Measurements from ENCODE around the gene NTNG2.

Gene NTNG2

DNA sequence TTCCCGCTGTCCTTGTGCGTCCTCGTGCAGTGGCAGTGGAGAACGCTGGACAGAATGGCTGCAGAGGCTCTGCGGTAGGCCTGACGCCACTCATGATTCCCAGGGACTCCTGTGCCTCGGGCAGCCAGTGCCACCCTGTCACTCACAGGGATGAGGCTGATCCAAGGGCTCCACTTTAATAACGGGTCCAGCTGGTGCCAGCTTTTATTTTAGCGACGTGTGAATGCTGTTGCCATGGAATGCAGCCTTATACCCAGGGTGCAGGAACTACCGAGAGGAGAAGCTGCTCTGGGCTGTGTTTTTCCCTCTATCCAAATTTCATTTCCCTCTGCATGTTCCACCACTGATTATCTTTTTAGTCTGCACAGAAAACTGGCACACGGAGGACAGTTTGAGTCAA is 15.8 kb upstream of the NTNG2 start:
- peak in 16 of 58 donors; percentile 15 to 68 (median 43) for DNase-seq

DNA sequence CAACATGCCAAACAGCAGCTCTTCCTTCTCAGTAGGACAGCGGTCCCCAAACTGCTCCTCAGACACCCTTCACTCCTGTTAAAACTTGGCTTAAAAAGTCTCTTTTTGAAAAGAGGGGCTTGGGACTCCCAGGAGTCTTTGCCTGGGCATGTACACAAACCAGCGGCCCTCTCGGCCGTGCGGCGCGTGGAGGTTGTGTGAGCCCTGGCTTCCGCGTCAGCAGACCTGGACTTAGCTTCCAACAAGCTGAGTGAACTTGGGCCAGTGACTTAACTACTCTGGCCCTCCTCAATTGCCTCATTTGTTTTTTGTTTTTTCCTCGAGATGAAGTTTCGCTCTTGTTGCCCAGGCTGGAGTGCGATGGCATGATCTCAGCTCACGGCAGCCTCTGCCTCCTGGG is 15.3 kb upstream of the NTNG2 start:
- no peak for DNase-seq

DNA sequence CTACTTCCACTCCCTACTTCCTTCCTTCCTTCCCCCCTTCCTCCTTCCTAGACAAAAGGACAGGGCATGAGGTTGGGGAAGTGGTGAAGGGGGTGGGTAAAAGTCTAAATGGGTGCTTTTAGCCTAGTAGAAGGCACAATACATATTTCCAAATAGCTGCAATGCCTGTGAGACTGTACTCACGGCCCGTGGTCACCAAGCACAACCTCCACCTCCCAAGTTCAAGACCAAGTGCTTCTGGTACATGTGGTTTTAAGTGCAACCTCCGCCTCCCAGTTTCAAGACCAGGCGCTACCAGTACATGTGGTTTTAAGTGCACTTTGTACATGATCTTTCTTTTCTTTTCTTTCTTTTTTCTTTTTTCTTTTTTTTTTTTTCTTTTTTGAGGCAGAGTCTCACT is 14.5 kb upstream of the NTNG2 start:
- DNase-seq = no peak

DNA sequence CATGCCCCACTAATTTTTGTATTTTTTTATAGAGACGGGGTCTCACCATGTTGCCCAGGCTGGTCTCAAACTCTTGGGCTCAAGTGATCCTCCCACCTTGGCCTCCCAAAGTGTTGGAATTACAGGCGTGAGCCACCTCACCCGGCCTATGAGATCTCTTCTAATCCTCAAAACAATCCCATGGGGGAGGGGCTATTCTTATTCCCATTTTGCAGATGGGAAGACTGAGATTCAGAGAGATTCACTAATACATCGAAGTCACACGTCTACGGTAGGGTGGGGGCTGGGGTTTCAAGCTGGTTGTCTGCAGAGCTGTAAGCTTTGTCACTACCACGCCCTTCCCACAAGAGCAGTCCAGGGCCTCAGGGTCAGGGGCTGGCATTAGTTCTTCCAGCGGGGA is 14.0 kb upstream of the NTNG2 start:
- no peak for DNase-seq

DNA sequence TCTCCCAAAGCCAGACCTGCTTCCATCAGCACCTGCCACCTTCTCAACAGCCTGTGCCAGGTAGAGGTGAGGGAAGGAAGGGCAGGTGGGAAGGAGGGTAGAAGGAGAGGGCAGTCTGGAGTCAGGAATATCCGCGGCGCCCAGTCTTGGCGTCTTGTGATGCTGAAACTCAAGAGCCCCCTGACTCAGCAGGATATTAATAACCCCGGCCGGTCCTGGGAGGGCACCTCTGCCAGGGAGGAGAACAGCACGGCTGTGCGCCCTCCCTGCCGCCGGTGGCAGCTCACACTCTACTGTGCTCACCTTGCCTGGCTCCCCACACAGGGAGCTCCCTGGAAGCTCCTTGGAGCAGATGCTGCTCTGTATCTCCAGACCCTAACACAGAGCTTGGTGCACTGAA is 11.6 kb upstream of the NTNG2 start:
- DNase-seq = no peak

DNA sequence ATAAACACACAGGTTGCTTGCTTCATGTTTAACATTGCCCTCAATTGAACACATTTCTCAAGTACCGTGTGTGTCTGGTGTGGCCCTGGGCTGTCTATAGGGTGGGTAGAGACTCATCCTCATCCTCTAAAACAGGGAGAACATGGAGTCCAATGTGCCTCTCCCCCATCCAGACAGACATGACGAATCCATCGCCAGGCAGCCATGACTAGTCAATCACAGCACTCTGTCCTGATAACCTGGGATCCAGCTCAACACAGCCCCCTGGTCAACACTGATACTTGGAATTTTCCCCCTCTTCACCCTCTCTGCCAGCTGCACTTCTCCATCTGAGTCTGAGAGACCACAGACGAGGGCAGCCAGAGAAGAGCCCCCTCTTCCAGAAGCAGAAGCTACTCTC is 10.7 kb upstream of the NTNG2 start:
- no peak for DNase-seq

DNA sequence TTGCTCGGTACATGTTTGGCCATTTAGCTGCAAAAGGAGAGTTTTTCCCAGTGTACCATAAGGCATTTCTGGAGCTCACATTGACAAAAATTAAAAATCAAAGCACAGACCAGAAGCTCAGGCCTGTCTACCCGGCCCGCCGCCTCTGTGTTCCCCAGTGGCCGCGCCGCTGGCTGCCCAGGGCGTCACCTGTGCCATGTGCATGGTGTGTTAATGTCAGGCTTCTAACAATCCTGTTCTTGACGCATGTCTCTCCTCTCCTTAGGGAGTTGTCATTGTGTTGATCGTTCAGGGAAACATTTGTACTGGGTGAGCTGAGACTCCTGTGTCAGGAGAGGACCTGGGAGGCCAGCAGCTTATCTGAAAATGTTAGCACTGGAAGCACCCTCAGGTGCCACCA is 9.6 kb upstream of the NTNG2 start:
- no peak for DNase-seq

DNA sequence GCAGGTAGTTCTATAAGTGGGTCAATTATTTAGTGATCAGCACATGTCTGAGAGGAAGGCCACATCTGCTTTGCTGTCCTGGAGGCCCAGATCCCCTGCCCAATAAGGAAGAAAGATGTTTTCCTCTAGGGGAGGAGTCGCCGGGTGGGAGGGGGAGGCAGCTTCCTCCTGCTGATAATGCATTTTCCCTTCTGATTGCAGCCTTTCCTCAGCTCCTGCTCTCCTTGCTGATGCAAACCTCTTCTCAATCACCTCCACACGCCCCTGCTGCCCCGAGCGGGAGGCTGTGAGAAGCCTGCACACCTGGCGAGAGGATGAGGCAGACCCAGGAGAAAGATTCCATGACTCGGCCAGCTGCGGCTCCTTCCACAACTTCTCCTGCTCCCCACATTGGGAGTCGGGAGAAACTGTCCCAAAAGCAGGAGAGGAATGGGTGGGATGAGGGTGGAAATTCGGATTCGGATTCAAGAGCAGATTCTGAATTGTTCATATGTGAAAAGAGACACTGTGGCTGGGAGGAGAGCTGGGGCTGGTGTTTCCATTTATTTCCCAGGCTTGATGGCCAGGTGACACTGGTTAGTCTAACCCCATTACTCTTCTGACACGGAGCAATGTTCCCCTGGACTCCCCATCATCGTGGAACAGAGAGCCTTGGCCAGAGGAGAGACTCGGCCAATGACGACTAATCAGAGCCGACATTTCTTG is 6.8 kb upstream of the NTNG2 start:
- no peak for DNase-seq

DNA sequence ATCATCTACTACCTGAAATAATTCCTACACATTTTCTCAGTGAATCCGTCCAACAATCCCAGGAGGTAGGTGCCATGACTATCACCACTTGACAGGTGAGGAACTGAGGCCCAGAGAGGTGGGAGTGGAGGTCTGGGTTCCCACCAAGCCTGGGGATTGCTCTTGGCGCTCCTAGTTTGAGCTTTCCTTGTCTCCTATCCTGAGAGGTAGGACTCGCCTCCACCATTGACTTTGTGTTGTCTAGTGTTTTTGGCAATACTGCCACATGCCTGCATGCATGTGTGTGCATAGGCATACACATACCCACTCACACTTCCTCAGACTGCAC is 6.3 kb upstream of the NTNG2 start:
- no peak for DNase-seq

DNA sequence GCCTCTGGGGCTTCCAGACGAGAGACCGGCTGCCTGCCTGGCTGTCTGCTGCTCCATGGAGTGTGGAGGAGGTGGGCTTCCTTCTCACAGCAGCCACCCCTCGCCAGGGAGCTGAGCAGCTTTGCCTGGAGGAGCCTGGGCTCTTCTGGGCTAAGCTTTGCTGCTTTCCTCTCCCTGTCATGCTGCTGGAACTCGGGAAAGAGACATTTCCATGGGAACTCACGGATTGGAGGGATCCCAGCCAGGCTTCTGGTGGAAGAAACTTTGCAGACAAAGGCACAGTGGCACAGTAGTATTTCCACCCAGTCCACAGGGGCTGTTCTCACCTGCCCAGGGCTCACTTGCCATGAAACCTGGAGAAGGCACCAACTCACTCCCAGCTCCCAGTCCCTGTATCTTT is 5.6 kb upstream of the NTNG2 start:
- peak in 14 of 58 donors; percentile 17 to 53 (median 32) for DNase-seq

DNA sequence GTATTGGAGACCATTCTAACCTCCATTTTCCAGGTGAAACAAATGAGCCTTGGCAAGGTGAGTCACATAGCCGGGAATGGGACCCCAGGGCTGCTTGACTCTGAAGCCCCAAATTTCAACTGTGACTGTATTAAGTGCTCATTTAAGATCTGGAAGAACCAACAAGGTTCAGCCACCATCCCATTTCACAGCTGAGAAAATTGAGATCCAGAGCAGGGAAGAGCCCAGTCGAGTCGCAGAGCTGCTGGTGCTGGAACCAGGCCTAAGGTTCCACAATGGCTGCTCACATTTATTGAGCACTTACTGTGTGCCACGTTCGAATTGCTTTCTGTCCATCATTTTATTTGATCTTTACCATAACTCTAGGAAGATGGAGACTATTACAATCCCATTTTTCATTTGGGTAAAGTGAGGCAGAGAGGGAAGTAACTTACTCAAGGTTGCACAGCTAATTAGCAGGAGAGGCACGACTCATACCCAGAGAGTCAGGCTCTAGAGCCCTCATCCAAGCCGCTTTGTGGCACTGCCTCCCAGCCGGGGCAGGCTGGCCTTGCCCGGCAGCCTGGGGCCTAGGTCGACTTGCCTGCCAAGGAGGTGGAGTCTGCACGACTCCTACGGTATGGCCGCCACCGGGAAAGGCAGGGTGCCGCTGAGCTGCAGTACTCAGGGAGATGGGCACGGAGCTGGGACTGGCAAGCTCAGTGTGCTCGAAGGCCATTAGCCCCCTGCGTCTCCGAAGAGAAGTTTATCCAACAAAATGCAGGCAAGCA is 4.3 kb upstream of the NTNG2 start:
- DNase-seq = no peak

DNA sequence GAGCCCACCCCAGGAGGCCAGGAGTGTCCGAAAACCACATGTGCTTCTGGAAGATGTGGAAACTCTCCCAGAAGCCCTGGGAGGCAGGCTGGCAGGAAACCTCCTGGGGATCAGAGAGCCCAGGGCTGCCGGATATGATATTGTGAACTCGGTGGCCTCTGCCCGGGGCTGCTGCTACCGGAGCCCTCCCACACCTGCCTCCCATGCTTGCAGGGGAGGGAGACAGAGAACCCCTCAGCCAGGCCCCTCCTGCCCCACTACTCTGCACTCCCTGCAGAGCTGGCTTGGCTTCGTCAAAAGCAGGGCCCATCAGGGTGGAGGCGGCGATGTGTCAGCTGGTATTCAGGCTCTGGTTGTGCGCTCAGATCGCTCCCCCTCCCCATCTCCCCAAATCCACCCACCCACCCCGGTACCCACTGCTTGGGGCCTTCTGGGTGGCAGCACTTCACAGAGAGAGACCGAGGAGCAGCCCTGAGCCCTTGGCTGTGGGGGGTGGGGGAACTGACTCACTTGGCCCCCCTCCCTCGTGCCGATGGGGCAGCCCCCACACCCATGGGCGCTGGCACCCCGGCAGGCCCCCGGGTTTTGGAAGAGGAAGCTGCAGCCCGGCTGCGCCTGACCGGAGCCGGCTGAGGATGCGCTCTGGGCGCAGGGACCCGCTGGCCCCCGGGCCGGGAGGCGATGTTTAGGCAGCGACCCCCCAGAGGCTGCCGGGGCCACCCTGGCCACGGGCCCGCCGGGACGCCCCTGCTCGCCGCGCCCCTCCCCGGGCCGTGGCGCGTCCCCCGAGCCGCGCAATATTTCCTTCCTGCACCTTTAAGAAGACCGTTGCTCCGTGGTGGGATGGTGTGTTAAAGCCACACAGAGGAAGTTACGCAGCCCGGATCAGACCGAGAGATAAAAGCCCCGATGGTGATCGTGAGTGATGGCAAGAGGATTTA is 786 bp upstream of the NTNG2 start:
- DNase-seq = peak in 15 of 58 donors; percentile 12 to 48 (median 34)

DNA sequence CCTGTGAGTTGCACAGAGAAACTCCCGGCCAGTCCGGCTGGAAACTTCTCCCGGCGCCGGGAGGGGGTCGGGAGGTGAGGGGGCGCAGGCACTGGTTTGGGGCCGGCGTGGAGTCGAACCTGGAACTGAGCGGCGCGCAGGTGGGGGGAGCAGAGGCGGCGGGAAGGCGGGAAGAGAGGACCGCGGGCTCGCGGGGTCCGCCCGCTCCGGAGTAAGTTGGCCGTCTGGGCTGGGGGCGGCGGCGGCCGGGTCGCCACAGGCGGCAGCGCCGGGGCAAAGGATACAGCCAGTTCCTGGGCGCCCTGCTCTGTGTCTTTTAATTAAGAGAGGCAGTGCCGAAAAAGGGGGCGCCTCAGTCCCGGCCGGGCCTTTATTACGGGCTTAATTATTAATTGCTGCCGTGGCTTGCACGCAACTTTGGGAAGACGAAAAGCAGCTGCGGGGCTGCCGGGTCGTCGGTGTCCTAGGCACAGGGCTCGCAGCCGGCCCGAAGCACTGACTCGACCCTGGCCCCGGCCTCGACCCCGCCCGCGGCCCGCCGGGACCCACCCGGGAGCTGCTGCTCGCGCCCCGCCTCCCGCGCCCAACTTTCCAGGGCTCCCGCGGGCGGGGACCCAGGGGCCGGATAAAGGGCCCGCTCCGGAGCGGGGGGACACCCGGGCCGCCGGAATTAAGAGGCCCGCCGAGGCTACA is 1.1 kb downstream of the NTNG2 start:
- DNase-seq = no peak

DNA sequence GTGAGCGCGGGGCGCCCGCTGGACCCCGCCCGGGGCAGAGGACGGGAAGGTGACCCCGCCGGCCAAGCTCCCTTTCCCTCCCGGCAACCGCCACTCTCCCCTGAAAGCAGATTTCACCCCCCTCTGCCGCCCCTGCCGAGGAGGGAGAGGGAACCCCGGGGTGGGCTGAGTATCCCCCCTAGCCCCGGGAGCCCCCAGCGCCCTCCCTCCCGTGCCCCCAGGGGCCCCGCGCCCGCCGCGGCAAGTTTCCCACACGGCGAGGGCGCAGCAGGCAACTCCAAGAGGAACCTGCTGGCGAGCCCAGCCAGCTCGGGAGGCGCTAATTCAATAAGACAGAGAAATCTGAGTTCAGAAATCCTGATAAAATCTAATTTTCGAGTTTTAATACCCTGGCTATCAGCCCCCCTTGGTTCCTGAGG is 1.6 kb downstream of the NTNG2 start:
- DNase-seq = peak in 1 of 58 donors; percentile 10

DNA sequence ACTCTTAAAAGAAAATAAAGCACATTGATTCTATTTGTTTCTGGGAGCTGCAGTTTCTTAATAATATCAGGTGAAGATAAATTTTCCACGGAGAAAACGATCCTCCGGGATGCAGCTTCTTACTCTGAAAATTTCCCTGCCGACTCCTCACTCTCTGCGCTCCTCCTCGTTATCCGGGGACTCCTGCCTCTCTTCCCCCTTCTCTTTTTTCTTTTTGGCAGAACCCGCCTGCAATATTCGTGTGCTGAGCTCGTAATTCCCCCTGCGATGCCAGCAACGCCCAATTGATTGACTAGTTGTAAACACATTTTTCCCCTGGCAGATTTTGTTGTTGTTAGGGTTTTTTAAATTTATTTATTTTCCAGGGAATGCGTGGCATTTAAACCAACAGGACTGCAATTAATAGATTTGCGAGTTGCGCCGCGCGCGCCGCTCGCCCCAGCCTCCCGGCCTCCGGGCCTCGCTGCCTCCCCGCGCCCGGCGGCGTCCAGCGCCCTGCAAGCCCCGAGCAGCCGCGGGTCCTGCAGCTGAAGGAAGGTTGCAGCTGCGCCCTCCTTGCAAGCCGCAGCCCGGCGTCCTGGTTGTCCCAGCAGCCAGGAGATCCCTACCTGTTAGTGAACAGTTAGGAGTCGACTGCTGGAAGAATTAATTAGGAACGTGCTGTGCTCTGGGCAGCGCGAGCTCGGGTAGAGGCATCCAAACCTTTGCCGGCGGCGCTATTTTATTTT is 2.2 kb downstream of the NTNG2 start:
- DNase-seq = peak in 1 of 58 donors; percentile 17

DNA sequence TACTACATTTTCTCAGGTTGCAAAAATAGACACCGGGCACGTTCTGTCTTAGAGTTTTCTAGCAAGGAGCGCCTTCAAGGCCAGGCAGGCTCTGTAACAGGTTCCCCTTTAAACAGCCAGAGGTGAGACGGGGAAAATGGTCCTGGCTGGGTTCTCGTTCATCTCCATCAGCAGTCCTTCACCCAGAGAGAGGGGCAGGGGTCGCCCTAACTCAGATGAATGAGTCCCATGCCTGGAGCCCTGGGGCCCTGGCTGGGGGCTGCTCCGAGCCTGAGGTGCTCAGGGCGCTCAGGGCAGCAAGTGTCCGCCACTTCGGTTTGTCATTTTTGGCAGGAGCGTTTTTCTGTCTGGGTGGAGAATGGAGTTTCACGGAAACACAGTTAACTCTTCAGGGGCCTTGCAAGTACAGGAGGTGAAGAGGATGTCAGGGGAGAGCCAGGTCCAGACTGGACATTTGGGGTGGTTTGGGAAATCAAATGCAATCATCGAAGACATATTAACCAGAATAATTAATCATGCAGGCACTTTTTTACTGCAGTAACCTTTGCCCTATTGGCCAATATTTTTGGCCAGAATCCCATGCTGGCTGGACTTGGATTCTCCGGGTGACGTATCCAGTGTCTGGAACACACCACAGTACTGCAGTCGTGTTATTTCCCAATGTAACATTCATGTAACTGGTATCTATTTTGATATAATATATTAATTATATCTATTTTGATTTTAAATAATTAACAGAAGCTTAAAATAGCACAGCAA is 2.9 kb downstream of the NTNG2 start:
- peak in 1 of 58 donors; percentile 15 for DNase-seq

DNA sequence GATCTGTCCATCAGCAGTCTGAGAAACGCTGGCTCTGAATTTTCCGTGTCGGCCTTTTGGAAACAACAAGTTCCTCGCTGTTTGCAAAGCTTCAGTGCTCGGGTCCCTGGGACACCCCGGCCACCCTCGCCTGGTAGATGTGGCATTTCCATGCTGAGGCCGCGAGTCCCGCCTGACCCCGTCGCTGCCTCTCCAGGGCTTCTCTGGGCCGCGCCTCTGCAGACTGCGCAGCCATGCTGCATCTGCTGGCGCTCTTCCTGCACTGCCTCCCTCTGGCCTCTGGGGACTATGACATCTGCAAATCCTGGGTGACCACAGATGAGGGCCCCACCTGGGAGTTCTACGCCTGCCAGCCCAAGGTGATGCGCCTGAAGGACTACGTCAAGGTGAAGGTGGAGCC is 4.7 kb downstream of the NTNG2 start:
- DNase-seq = no peak

DNA sequence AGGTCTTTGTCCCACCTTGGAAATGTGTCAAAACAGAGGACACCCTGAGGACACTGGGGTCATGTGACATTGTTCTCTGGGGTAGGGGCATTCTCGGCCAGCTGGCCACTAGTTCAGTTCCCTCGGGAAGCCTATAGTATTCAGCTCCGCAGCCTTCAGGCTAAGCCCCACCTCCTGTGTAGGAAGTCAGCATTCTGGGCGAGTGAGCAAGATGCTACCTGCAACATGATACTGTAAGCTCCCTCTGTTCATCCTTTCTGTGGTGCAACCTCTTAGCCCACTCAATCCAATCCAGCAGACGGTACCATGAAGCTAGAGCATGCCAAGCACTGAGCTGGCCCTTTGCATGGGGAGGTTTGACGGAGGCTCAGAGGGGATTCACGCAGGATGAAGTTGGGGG is 5.3 kb downstream of the NTNG2 start:
- DNase-seq = no peak

DNA sequence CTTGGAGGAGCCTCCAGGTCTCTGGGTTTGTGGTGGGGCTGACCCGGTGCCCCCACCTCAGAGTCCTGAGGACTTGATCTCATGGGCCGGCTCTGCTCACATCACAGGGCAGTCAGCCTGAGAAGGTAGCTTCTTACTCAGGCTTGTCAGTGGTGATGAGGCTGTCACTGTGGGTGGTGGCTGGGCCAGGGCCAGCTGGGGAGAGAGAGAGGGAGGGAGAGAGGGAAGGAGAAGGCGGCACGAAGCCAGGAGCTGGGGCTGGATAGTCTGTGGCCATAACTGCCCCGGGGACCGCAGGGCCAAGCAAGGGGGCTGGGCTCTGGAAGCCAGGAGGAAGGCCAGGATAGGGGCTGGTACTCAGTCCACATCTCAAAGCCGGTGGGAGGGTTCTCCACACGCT is 6.5 kb downstream of the NTNG2 start:
- DNase-seq = peak in 49 of 58 donors; percentile 17 to 83 (median 54)

DNA sequence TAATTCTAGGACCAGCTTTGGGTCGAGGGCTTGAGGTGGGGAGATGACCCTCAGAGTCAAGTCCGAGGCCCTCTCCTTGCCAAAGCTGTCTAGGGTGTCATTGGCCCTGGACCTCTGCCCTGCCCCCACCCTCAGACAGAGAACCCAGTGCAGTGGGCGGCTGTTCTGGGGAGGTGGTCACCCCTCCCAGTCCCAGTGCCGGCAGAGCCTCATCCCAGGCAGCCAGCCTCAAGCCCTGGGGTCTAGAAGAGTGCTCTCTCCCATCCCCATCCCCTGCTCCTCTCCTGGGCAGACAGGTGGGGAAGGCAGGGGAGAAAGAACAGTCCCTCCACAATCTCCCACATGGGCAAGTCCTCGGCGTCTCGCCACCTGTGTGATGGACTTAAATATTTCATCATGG is 7.0 kb downstream of the NTNG2 start:
- DNase-seq = no peak

Measured in anterior cingulate cortex (tissue), 58 donors.